ENCODE data around the gene CEP41. TPM values are rescaled to one million over a fixed set of nuclear protein-coding genes. Genes with fewer than 3 reads are reported as not detected.

Gene CEP41
- total RNA-seq, 2 experiments from 2014 or later = 3.3 to 4.8 TPM

- H3K4me3 Mint-ChIP-seq = no peak overlapping the region
- no peaks in the 10 kb centered on the region for H3K9me3 Mint-ChIP-seq
- CTCF ChIA-PET = no interaction called here
- no peak overlapping the region for H3K27ac Mint-ChIP-seq
- H3K27me3 Mint-ChIP-seq = no peaks in the 10 kb centered on the region
- H3K4me1 ChIP-seq (ENCODE audit: insufficient read depth, low read length) = no peaks in the 10 kb centered on the region
- no peak for TF ChIP-seq CTCF (IDR thresholded peaks at IDR 0.05)
- DNase-seq (no peak), ATAC-seq (ENCODE audit: poor library complexity) (no peak)
- peaks cover 0 to 9% of the 10 kb centered on the region in 2 experiments for H3K9me3 ChIP-seq (ENCODE audit: control insufficient read depth in 1 of 2, insufficient read depth in 1 of 2, low read length in 2 of 2)
- H3K36me3 Mint-ChIP-seq (ENCODE audit: low read depth) = no peaks in the 10 kb centered on the region
- H3K4me3 ChIP-seq (ENCODE audit: low read length) = no peak overlapping the region
- POLR2A ChIA-PET = no interaction called here
- no peaks in the 10 kb centered on the region for H3K27me3 ChIP-seq (ENCODE audit: control insufficient read depth in 1 of 2, insufficient read depth in 2 of 2, low read length in 2 of 2)
- H3K27ac ChIP-seq (ENCODE audit: low read depth in 1 of 2, low read length in 2 of 2) = no peak overlapping the region
- no peaks in the 10 kb centered on the region for H3K36me3 ChIP-seq (ENCODE audit: insufficient read depth, low read length)
- intact Hi-C loops (cut with DNase I, micrococcal nuclease) = no loop called here
- peaks cover 5% of the 10 kb centered on the region for H3K4me1 Mint-ChIP-seq (ENCODE audit: low read depth)
Measured at GRCh38 chr7:130387306-130387627, 53.5 kb downstream of the CEP41 start.

DNA sequence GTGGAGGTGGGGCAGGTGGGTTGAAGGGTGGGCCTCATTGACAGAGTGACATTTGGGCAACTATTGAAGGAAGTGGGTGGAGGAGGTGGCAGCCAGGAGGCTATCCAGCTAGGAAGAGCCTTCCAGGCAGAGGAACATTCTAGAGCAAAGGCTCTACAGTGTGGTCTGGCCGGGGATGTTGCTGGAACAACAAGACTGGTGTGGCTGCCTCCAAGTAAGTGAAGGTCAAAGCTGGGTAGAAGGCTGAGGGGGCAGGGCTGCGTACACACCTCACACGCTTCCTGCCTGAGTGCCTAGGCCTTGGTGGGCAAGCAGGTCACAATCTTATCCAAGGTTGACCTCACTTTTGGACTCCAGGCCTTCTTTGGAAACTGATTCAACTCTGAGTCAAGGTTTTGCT lies 53.9 kb downstream of the CEP41 start:
- Histone ChIP-seq H3K4me1 (ENCODE audit: insufficient read depth, low read length) (no peaks in the 10 kb centered on the region), H3K36me3 (ENCODE audit: insufficient read depth, low read length) (no peaks in the 10 kb centered on the region), H3K9me3 (ENCODE audit: control insufficient read depth in 1 of 2, insufficient read depth in 1 of 2, low read length in 2 of 2) (peaks cover 0 to 9% of the 10 kb centered on the region in 2 experiments), H3K4me3 (ENCODE audit: low read length) (no peak overlapping the region), H3K27ac (ENCODE audit: low read depth in 1 of 2, low read length in 2 of 2) (no peak overlapping the region), H3K27me3 (ENCODE audit: control insufficient read depth in 1 of 2, insufficient read depth in 2 of 2, low read length in 2 of 2) (no peaks in the 10 kb centered on the region)
- no peak for TF ChIP-seq CTCF (IDR thresholded peaks at IDR 0.05)
- DNase-seq = no peak
- Mint-ChIP-seq H3K9me3 (no peaks in the 10 kb centered on the region), H3K27ac (no peak overlapping the region), H3K27me3 (no peaks in the 10 kb centered on the region), H3K4me1 (ENCODE audit: low read depth) (peaks cover under 1% of the 10 kb centered on the region), H3K4me3 (no peak overlapping the region), H3K36me3 (ENCODE audit: low read depth) (no peaks in the 10 kb centered on the region)
- intact Hi-C loops (cut with DNase I, micrococcal nuclease) = no loop called here
- ATAC-seq (ENCODE audit: poor library complexity) = no peak
- POLR2A ChIA-PET = no interaction called here
- CTCF ChIA-PET = no interaction called here

- intact Hi-C loops (cut with DNase I, micrococcal nuclease) = no loop called here
- Histone ChIP-seq H3K27me3 (ENCODE audit: control insufficient read depth in 1 of 2, insufficient read depth in 2 of 2, low read length in 2 of 2) (no peaks in the 10 kb centered on the region), H3K9me3 (ENCODE audit: control insufficient read depth in 1 of 2, insufficient read depth in 1 of 2, low read length in 2 of 2) (peaks cover 0 to 9% of the 10 kb centered on the region in 2 experiments), H3K27ac (ENCODE audit: low read depth in 1 of 2, low read length in 2 of 2) (no peak overlapping the region), H3K36me3 (ENCODE audit: insufficient read depth, low read length) (no peaks in the 10 kb centered on the region), H3K4me1 (ENCODE audit: insufficient read depth, low read length) (no peaks in the 10 kb centered on the region), H3K4me3 (ENCODE audit: low read length) (no peak overlapping the region)
- Mint-ChIP-seq H3K4me3 (no peak overlapping the region), H3K4me1 (ENCODE audit: low read depth) (no peaks in the 10 kb centered on the region), H3K27me3 (no peaks in the 10 kb centered on the region), H3K27ac (no peak overlapping the region), H3K9me3 (no peaks in the 10 kb centered on the region), H3K36me3 (ENCODE audit: low read depth) (no peaks in the 10 kb centered on the region)
- no peak for TF ChIP-seq CTCF (IDR thresholded peaks at IDR 0.05)
- DNase-seq (no peak), ATAC-seq (ENCODE audit: poor library complexity) (no peak)
- CTCF ChIA-PET = no interaction called here
- POLR2A ChIA-PET = no interaction called here
Measured at GRCh38 chr7:130385600-130386066, 55.2 kb downstream of the CEP41 start.
